DMS153 treated with DMSO at 0.1 percent for 48 hours (cell line): ENCODE results near the gene HAPLN3.

Experiments
- DNase-seq: peaks from one replicate; lab custom pipeline; 2025; ENCODE audit not compliant: unreplicated experiment; lab: John Stamatoyannopoulos, UW

HAPLN3 gene

GRCh38 chr15:88864861-88865497 is 30.4 kb downstream of the HAPLN3 start:
- DNase-seq = no peak

- DNase-seq = no peak
These were observed 31.9 kb downstream of the HAPLN3 start for GRCh38 chr15:88863412-88863811.

GRCh38 chr15:88860212-88860611 is 35.1 kb downstream of the HAPLN3 start:
- DNase-seq = no peak

GRCh38 chr15:88859550-88859949 is 35.8 kb downstream of the HAPLN3 start:
- no peak for DNase-seq

- no peak for DNase-seq
These were observed 36.4 kb downstream of the HAPLN3 start for GRCh38 chr15:88858934-88859333.

- DNase-seq = no peak
These were observed 42.9 kb downstream of the HAPLN3 start for GRCh38 chr15:88852476-88852875.

GRCh38 chr15:88849376-88850072 is 45.8 kb downstream of the HAPLN3 start:
- DNase-seq = no peak

GRCh38 chr15:88848203-88848602 is 47.1 kb downstream of the HAPLN3 start:
- no peak for DNase-seq

GRCh38 chr15:88847144-88847543 is 48.2 kb downstream of the HAPLN3 start:
- DNase-seq = no peak

GRCh38 chr15:88845616-88846015 is 49.7 kb downstream of the HAPLN3 start:
- DNase-seq = no peak

GRCh38 chr15:88844749-88845386 is 50.5 kb downstream of the HAPLN3 start:
- no peak for DNase-seq

- no peak for DNase-seq
These were observed 52.0 kb downstream of the HAPLN3 start for GRCh38 chr15:88843334-88843733.

- no peak for DNase-seq
These were observed 53.2 kb downstream of the HAPLN3 start for GRCh38 chr15:88842156-88842555.

GRCh38 chr15:88841236-88841635 is 54.1 kb downstream of the HAPLN3 start:
- DNase-seq = no peak

- no peak for DNase-seq
These were observed 55.4 kb downstream of the HAPLN3 start for GRCh38 chr15:88839961-88840360.

- no peak for DNase-seq
These were observed 56.2 kb downstream of the HAPLN3 start for GRCh38 chr15:88839146-88839545.

GRCh38 chr15:88838667-88839066 is 56.7 kb downstream of the HAPLN3 start:
- no peak for DNase-seq

- DNase-seq = no peak
These were observed 59.7 kb downstream of the HAPLN3 start for GRCh38 chr15:88835646-88836045.

- DNase-seq = no peak
These were observed 60.2 kb downstream of the HAPLN3 start for GRCh38 chr15:88835119-88835518.

GRCh38 chr15:88834211-88834812 is 61.0 kb downstream of the HAPLN3 start:
- no peak for DNase-seq

GRCh38 chr15:88833731-88834100 is 61.6 kb downstream of the HAPLN3 start:
- DNase-seq = no peak
